Fibroblast of the aortic adventitia (primary cell): ENCODE results near the gene SETD4. TPM values are rescaled to one million over a fixed set of nuclear protein-coding genes. Genes with fewer than 3 reads are reported as not detected.
A peak's percentile ranks its signal among the peaks of the same experiment; 100 is the strongest.

Experiments
- DNase-seq: peaks from one replicate; pipeline ENCODE4 v3.0.0-alpha.2; 2010; ENCODE audit warnings: low read depth
- H3K4me3 ChIP-seq: 2 replicates; pipeline ENCODE4 v1.5.1; 2011; ENCODE audit warnings: low read depth, mild to moderate bottlenecking, control low read depth, low read length, moderate library complexity
- total RNA-seq: library from RNA; depleted of rRNA; stranded (reverse); fragments of >200 nt; gene quantifications from 2 replicates; pipeline ENCODE4 v1.2.3, GENCODE V29; 2012; ENCODE audit warnings: low replicate concordance
- TF ChIP-seq, protein P1 (sequence below): IDR thresholded peaks from 2 replicates; pipeline ENCODE4 v1.5.1; 2011; ENCODE audit warnings: mild to moderate bottlenecking, low read length, control low read depth, inconsistent platforms; ENCODE audit not compliant: insufficient read depth

Gene SETD4
- total RNA-seq, 1 donor = 22.8 TPM

GRCh38 chr21:36070999-36071398, 10.7 kb upstream of the SETD4 start:
- H3K4me3 ChIP-seq = peak overlapping the region; percentile 95
- DNase-seq = no peak
- TF ChIP-seq, protein P1, sequence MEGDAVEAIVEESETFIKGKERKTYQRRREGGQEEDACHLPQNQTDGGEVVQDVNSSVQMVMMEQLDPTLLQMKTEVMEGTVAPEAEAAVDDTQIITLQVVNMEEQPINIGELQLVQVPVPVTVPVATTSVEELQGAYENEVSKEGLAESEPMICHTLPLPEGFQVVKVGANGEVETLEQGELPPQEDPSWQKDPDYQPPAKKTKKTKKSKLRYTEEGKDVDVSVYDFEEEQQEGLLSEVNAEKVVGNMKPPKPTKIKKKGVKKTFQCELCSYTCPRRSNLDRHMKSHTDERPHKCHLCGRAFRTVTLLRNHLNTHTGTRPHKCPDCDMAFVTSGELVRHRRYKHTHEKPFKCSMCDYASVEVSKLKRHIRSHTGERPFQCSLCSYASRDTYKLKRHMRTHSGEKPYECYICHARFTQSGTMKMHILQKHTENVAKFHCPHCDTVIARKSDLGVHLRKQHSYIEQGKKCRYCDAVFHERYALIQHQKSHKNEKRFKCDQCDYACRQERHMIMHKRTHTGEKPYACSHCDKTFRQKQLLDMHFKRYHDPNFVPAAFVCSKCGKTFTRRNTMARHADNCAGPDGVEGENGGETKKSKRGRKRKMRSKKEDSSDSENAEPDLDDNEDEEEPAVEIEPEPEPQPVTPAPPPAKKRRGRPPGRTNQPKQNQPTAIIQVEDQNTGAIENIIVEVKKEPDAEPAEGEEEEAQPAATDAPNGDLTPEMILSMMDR = no peak

DNA sequence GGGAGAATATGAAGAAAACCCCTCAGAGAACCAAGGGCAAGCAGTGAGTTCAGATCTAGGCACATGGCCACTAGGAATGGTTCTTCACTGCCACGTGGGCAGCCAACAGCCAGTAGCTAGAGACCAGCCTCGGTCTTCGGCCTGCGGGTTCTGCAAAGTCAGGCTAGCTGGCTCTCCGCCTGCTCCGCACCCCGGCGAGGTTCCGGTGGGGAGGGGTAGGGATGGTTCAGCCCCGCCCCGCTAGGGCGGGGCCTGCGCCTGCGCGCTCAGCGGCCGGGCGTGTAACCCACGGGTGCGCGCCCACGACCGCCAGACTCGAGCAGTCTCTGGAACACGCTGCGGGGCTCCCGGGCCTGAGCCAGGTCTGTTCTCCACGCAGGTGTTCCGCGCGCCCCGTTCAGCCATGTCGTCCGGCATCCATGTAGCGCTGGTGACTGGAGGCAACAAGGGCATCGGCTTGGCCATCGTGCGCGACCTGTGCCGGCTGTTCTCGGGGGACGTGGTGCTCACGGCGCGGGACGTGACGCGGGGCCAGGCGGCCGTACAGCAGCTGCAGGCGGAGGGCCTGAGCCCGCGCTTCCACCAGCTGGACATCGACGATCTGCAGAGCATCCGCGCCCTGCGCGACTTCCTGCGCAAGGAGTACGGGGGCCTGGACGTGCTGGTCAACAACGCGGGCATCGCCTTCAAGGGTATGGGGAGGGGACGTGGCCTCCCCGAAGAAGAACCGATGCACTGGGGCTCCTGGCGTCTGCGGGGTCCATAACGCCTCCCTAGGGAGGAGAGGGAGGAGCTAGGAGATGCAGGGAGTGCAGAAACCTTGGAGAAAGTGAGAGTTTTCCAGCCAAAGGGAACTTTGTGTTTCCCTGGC, 9.6 kb upstream of the SETD4 start, which contains the start of gene CBR1:
Gene CBR1, plus strand, starts transcription at position 312 of the 871 bp plus-strand sequence. Its CDS starts 92 bp downstream, at position 404.
- H3K4me3 ChIP-seq = peak within 1 kb of the TSS; percentile 95
- DNase-seq = peak; percentile 97
- TF ChIP-seq, protein P1 = no peak

GRCh38 chr21:36068748-36069398, 8.5 kb upstream of the SETD4 start:
- H3K4me3 ChIP-seq = no peak overlapping the region
- no peak for DNase-seq
- TF ChIP-seq, protein P1 = no peak

- DNase-seq = peak; percentile 77
- TF ChIP-seq, protein P1 = no peak
- no peak overlapping the region for H3K4me3 ChIP-seq
Measured at GRCh38 chr21:36065497-36066036, 5.2 kb upstream of the SETD4 start.

- TF ChIP-seq, protein P1 = no peak
- no peak for DNase-seq
Measured at GRCh38 chr21:36064085-36064460, 3.7 kb upstream of the SETD4 start.

GRCh38 chr21:36063375-36064084, 3.2 kb upstream of the SETD4 start:
- no peak overlapping the region for H3K4me3 ChIP-seq
- no peak for DNase-seq
- TF ChIP-seq, protein P1 = no peak

More at GRCh38 chr21:36064085-36064460, 3.7 kb upstream of the SETD4 start:
- H3K4me3 ChIP-seq = no peak overlapping the region
